GM23338 (cell line): Measurements from ENCODE around the gene LPO. TPM values are rescaled to one million over a fixed set of nuclear protein-coding genes. Genes with fewer than 3 reads are reported as not detected.
A peak's percentile ranks its signal among the peaks of the same experiment; 100 is the strongest.

Source experiments
- ATAC-seq: fragments of 200-7000 bp; cut with Tn5 transposase; 3 replicates; pipeline ENCODE4 v1.9.1; 2020
- DNase-seq: peaks from one replicate; pipeline ENCODE4 v3.0.0-alpha.2; 2015; ENCODE audit warnings: low spot score
- H2AFZ ChIP-seq: fragments of 200-600 bp; sonication (generic); 2 replicates; pipeline ENCODE4 v1.8.0; 2016; ENCODE audit warnings: antibody characterized with exemption, mild to moderate bottlenecking, moderate library complexity
- H3F3A ChIP-seq: fragments of 200-600 bp; sonication (generic); replicated peaks from 2 replicates; pipeline ENCODE4 v1.8.0; 2017; ENCODE audit warnings: antibody characterized with exemption, mixed run types, low read depth
- H3K27ac ChIP-seq: fragments of 200-600 bp; sonication (generic); 2 replicates; pipeline ENCODE4 v1.6.1; 2016; ENCODE audit warnings: low read depth
- H3K27me3 ChIP-seq: fragments of 200-600 bp; sonication (generic); 2 replicates; pipeline ENCODE4 v1.8.0; 2016; ENCODE audit warnings: mild to moderate bottlenecking, mixed run types, moderate library complexity; ENCODE audit not compliant: insufficient read depth
- H3K36me3 ChIP-seq: fragments of 200-600 bp; sonication (generic); 2 replicates; pipeline ENCODE4 v1.8.0; 2016; ENCODE audit warnings: mild to moderate bottlenecking; ENCODE audit not compliant: insufficient read depth
- H3K4me1 ChIP-seq: fragments of 200-600 bp; sonication (generic); 2 replicates; pipeline ENCODE4 v1.8.0; 2016; ENCODE audit warnings: mild to moderate bottlenecking, moderate library complexity; ENCODE audit not compliant: insufficient read depth
- H3K4me2 ChIP-seq: fragments of 200-600 bp; sonication (generic); 2 replicates; pipeline ENCODE4 v1.7.1; 2017; ENCODE audit warnings: mixed run types
- H3K4me3 ChIP-seq: fragments of 200-600 bp; sonication (generic); 2 replicates; pipeline ENCODE4 v1.6.1; 2016; ENCODE audit warnings: mixed run types
- H3K79me2 ChIP-seq: fragments of 200-600 bp; sonication (generic); replicated peaks from 2 replicates; pipeline ENCODE4 v1.8.0; 2017; ENCODE audit warnings: mild to moderate bottlenecking; ENCODE audit not compliant: insufficient read depth
- H3K9me2 ChIP-seq: fragments of 200-600 bp; sonication (generic); 2 replicates; pipeline ENCODE4 v1.8.0; 2017; ENCODE audit not compliant: insufficient read depth
- H4K20me1 ChIP-seq: fragments of 200-600 bp; sonication (generic); replicated peaks from 2 replicates; pipeline ENCODE4 v1.8.0; 2017; ENCODE audit warnings: mild to moderate bottlenecking; ENCODE audit not compliant: insufficient read depth
- H3K27ac Mint-ChIP-seq: 2 replicates; pipeline ENCODE4 v1.8.0; 2020; ENCODE audit warnings: inconsistent platforms, mild to moderate bottlenecking, moderate library complexity, mixed read lengths
- H3K27me3 Mint-ChIP-seq: 3 replicates; pipeline ENCODE4 v1.8.0; 2022; ENCODE audit warnings: low read depth, mild to moderate bottlenecking, moderate library complexity, mixed read lengths, inconsistent platforms; ENCODE audit not compliant: insufficient read depth, poor library complexity
- H3K36me3 Mint-ChIP-seq: 3 replicates; pipeline ENCODE4 v1.8.0; 2021; ENCODE audit warnings: low read depth, mild to moderate bottlenecking, inconsistent platforms, moderate library complexity, mixed read lengths
- H3K4me1 Mint-ChIP-seq: 3 replicates; pipeline ENCODE4 v1.8.0; 2020; ENCODE audit warnings: mild to moderate bottlenecking, inconsistent platforms, mixed read lengths
- H3K4me3 Mint-ChIP-seq: 3 replicates; pipeline ENCODE4 v1.8.0; 2021; ENCODE audit warnings: moderate library complexity, mild to moderate bottlenecking, inconsistent platforms, mixed read lengths
- H3K9me3 Mint-ChIP-seq: 3 replicates; pipeline ENCODE4 v1.8.0; 2020; ENCODE audit warnings: moderate library complexity, mild to moderate bottlenecking, inconsistent platforms, mixed read lengths
- CREB1 ChIP-seq: fragments of 250-450 bp; sonication (Bioruptor Pico); IDR thresholded peaks from 2 replicates; pipeline ENCODE4 v1.5.0; 2020; ENCODE audit warnings: low read depth, mild to moderate bottlenecking, moderate library complexity
- CTCF ChIP-seq, 2 experiments: fragments of 200-600 bp in 1 of 2; sonication (generic) in 1 of 2; conservative IDR thresholded peaks; 2 replicates each; pipeline versions ENCODE4 v1.5.1 to v1.6.1; 2016 to 2017; ENCODE audit warnings: antibody characterized with exemption in 2 of 2, low read depth in 2 of 2, mild to moderate bottlenecking in 2 of 2, moderate library complexity in 1 of 2
- EZH2 ChIP-seq: fragments of 200-600 bp; sonication (generic); IDR thresholded peaks from one replicate; pipeline ENCODE4 v1.8.0; 2017; ENCODE audit warnings: antibody characterized with exemption, mild to moderate bottlenecking, low read depth; ENCODE audit not compliant: unreplicated experiment
- JUNB ChIP-seq: IDR thresholded peaks from one replicate; pipeline ENCODE4 v1.6.1; 2016; ENCODE audit warnings: antibody characterized with exemption; ENCODE audit not compliant: unreplicated experiment
- NANOG ChIP-seq: IDR thresholded peaks from 2 replicates; pipeline ENCODE4 v1.6.1; 2016; ENCODE audit warnings: antibody characterized with exemption, borderline replicate concordance
- POLR2AphosphoS5 ChIP-seq: IDR thresholded peaks from 2 replicates; pipeline ENCODE4 v1.6.1; 2016; ENCODE audit warnings: antibody characterized with exemption, low read depth
- STAT1 ChIP-seq: IDR thresholded peaks from one replicate; pipeline ENCODE4 v1.6.1; 2016; ENCODE audit warnings: antibody characterized with exemption; ENCODE audit not compliant: unreplicated experiment
- ZNF331 ChIP-seq: fragments of 250-450 bp; sonication (Bioruptor Pico); IDR thresholded peaks from 2 replicates; pipeline ENCODE4 v1.5.0; 2020; ENCODE audit warnings: low read depth, mild to moderate bottlenecking, moderate library complexity
- polyA plus RNA-seq: library from polyadenylated mRNA; unstranded; fragments of >200 nt; fragmentation: Nextera tagmentation; extraction: Ambion mirVana; gene quantifications from 2 replicates; pipeline ENCODE4 v1.2.1, GENCODE V29; 2016
- total RNA-seq: library from RNA; depleted of rRNA; stranded (reverse); fragments of >200 nt; shearing (Covaris generic); gene quantifications from 2 replicates; pipeline ENCODE4 v1.2.3, GENCODE V29; 2014
- TF ChIP-seq, protein P1 (sequence below): IDR thresholded peaks from one replicate; pipeline ENCODE4 v1.6.1; 2018; ENCODE audit warnings: antibody characterized with exemption; ENCODE audit not compliant: unreplicated experiment

LPO gene
- total and polyA plus RNA-seq, 2 experiments from 2014 or later = 0.13 to 0.35 TPM

DNA sequence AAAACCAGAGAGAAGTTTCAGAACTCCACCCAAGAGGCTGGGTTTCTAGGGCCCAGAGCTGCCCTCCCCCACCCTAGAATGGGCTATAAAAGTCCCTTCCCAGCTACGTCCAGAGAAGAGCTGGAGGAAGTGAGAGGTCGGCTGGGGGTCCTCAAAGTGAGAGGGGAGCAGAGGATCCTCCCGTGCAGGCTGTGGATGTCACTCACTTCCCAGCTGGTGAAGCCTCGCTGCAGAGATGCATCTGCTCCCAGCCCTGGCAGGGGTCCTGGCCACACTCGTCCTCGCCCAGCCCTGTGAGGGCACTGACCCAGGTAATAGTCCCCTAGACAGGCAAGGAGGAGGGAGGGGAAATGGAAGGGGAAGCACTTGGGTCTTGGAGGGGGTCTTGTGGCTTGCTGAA is 45.8 kb upstream of the LPO start, which contains the start of gene EPX (continued):
- TF ChIP-seq, protein P1, sequence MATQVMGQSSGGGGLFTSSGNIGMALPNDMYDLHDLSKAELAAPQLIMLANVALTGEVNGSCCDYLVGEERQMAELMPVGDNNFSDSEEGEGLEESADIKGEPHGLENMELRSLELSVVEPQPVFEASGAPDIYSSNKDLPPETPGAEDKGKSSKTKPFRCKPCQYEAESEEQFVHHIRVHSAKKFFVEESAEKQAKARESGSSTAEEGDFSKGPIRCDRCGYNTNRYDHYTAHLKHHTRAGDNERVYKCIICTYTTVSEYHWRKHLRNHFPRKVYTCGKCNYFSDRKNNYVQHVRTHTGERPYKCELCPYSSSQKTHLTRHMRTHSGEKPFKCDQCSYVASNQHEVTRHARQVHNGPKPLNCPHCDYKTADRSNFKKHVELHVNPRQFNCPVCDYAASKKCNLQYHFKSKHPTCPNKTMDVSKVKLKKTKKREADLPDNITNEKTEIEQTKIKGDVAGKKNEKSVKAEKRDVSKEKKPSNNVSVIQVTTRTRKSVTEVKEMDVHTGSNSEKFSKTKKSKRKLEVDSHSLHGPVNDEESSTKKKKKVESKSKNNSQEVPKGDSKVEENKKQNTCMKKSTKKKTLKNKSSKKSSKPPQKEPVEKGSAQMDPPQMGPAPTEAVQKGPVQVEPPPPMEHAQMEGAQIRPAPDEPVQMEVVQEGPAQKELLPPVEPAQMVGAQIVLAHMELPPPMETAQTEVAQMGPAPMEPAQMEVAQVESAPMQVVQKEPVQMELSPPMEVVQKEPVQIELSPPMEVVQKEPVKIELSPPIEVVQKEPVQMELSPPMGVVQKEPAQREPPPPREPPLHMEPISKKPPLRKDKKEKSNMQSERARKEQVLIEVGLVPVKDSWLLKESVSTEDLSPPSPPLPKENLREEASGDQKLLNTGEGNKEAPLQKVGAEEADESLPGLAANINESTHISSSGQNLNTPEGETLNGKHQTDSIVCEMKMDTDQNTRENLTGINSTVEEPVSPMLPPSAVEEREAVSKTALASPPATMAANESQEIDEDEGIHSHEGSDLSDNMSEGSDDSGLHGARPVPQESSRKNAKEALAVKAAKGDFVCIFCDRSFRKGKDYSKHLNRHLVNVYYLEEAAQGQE = no peak
- TF ChIP-seq CTCF (conservative IDR thresholded peaks at IDR 0.05; ENCODE audit: low read depth in 2 of 2) (no peak), JUNB (no peak), ZNF331 (no peak), NANOG (no peak), STAT1 (no peak), EZH2 (no peak)

DNA sequence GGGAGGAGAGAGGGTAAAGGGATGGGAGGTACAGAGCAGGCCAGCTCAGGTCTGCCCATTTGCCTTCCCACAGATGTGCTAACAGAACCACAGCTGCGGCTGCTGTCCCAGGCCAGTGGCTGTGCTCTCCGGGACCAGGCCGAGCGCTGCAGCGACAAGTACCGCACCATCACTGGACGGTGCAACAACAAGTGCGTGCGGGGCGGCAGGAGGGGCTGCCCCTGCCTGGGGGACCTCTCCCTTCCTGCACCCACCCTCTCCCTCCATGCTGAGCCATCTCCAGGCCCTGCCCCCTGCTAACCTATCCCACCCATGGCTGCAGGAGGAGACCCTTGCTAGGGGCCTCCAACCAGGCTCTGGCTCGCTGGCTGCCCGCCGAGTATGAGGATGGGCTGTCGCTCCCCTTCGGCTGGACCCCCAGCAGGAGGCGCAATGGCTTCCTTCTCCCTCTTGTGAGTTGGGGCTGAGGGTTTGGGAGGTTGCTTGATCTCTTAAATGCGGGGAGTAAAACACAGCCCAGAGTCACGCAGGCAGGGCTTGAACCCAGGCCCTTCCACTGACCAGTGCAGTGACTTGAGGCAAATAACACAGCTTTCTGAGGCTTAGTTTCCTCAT is 44.6 kb upstream of the LPO start:
- Histone ChIP-seq H3K4me2 (no peak overlapping the region), H3K9me2 (no peaks in the 10 kb centered on the region), H2AFZ (no peak overlapping the region), H3K4me1 (no peaks in the 10 kb centered on the region), H3K27me3 (no peaks in the 10 kb centered on the region), H4K20me1 (no peaks in the 10 kb centered on the region), H3K4me3 (no peak overlapping the region), H3K36me3 (no peaks in the 10 kb centered on the region), H3K79me2 (no peaks in the 10 kb centered on the region), H3F3A (no peaks in the 10 kb centered on the region), H3K27ac (no peak overlapping the region)
- DNase-seq (peak; percentile 55), ATAC-seq (peak; percentile 69)
- no peaks in the 10 kb centered on the region for H3K4me1 Mint-ChIP-seq
- TF ChIP-seq CREB1 (no peak), CTCF (conservative IDR thresholded peaks at IDR 0.05; ENCODE audit: low read depth in 2 of 2) (peak; percentile 57 to 73), POLR2AphosphoS5 (no peak)
- H3K27me3 Mint-ChIP-seq = peaks cover 16% of the 10 kb centered on the region
- no peak overlapping the region for H3K27ac Mint-ChIP-seq
- H3K9me3 Mint-ChIP-seq = no peaks in the 10 kb centered on the region
- no peak overlapping the region for H3K4me3 Mint-ChIP-seq
- no peaks in the 10 kb centered on the region for H3K36me3 Mint-ChIP-seq
